ENCODE measurements around the gene PDE4B. TPM values are rescaled to one million over a fixed set of nuclear protein-coding genes. Genes with fewer than 3 reads are reported as not detected.
"Not testable (repeated sequence)": the region's sequence is repeated elsewhere in the genome, so short reads cannot be mapped to it uniquely, and the experiment has no call there.

PDE4B gene
- total RNA-seq, 1 donor from 2014 or later = 76.5 TPM

DNA sequence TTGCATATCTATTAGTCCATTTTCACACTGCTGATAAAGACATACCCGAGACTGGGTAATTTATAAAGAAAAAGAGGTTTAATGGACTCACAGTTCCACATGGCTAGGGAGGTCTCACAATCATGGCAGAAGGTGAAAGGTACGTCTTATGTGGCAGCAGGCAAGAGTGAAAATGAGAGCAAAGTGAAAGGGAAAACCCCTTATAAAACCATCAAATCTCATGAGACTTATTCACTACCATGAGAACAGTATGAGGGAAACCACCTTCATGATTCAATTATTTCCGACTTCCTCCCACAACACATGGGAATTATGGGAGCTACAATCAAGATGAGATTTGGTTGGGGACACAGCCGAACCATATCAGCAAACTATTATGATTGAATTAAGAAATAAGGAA is 335.9 kb downstream of the PDE4B start:
- DNase-seq (ENCODE audit: low read depth in 2 of 2) = not testable (repeated sequence)

DNA sequence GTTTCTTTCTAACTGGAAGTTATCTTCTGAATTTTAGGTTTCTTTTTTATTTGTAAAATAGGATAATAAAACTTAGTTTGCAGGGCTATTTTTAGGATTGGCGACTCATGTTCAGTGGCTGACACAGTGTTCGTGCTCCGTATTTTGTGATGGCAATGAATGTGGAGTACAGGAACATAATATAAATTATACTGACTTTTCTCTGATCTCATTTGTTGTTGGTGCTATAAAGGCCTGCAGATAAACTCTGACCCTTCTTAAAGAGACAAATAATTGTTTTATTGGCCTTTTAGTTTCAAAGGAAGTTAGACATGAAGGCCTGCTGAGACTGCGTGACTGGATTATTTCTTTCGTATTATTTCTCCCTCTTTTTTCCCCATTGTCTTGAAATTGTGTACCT is 339.6 kb downstream of the PDE4B start:
- no peak for DNase-seq (ENCODE audit: low read depth in 2 of 2)

DNA sequence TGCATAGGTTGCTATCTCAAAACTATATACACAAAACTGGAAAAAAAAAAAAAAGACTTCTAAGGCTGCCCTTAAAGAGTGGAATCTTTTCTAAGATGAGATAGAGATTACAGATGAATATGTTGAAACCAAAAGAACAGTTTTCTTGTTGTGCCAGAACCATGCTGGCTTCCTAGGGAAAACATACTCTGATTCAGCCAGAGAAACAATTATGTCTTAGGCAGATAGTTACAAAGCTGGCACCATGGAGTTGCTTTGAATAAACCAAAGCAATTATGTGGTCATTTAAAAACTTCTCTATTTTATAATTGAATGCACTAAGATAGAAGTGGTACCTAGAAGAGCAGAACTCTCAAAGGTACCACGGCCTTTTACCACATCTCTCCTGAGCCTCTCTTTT is 341.3 kb downstream of the PDE4B start:
- DNase-seq (ENCODE audit: low read depth in 2 of 2) = no peak

DNA sequence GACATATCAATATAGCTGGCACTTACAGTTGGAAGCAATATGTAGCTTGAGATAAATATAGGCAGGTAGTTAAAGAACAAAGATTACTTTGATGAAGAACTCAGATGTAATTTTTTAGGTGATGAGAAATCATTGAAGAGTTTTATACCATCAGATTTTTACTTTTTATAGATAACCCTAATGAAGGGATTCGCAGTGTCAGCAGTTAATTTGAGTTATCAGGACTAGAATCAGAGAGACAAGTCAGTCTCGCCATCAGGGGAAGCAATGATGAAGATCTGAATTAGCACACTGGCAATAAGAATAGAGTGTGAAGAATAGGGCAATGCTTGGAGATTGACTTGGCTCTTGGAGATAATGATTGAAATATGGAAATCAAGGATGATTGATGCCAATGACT is 342.5 kb downstream of the PDE4B start:
- no peak for DNase-seq (ENCODE audit: low read depth in 2 of 2)

DNA sequence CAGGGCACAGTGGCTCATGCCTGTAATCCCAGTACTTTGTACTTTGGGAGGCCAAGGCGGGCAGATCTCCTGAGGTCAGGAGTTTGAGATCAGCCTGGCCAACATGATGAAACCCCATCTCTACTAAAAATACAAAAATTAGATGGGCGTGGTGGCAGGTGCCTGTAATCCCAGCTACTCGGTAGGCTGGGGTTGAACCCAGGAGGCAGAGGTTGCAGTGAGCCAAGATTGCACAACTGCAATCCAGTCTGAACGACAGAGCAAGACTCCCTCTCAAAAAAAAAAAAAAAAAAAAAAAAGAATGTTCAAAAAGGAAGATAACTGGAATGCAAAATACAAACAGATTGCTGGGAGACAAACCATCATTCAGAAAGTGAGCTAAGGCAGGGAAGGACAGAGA is 343.7 kb downstream of the PDE4B start:
- DNase-seq (ENCODE audit: low read depth in 2 of 2) = not testable (repeated sequence)

DNA sequence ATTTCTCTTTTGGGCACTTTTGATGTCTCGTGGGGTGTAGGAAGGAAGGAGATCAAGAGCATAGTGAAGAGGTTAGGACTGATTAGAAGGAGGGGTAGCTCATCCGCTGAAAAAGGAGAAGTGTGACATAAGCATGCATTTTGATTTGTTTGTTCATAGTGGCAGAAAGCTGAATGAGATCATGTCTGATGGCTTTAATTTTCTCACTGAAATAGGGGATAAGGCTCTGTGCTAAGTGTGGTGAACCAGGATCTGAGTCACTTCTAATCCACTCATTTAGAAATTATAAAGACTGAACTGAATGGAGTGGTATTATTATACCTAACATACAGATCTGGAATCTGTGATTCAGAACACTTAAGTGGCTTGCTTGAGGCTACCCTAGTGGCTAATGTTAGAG is 344.5 kb downstream of the PDE4B start:
- no peak for DNase-seq (ENCODE audit: low read depth in 2 of 2)

DNA sequence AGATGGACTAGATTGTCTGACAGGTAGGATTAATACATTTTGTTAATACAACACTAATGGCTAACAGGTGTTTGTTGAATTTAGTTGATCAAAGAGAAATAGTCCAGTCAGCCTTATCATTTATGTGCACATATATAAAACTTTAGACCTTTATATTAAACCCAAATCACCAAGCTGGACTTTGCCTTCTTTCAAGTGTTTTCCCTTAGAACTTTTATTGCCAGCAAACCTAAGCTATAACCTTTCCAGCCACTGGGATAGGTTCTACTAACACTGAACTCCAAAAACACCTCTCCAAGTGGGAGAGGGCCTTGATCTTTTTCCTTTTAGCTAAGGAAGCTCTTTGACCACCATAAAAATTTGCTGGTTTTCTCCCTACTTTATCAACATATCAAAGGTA is 345.9 kb downstream of the PDE4B start:
- DNase-seq (ENCODE audit: low read depth in 2 of 2) = no peak

DNA sequence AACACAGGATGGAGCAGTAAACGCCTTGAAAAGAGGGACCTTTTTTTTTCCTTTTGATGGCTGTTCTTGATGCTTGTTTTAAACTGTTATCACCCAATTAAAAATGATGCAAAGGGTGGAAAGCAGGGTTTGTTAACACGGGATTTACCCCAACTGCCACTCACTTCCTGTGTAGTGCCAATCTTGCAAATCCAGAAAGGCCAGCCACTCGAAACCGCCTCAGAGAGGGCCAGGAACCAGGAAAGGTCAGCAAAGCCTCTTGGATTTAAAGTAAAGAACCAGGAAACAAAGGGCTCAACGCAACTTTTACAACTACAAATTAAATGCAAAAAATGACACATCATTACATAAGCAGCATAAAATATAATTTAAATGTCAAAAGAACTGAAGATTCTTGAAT is 347.4 kb downstream of the PDE4B start:
- DNase-seq (ENCODE audit: low read depth in 2 of 2) = no peak

DNA sequence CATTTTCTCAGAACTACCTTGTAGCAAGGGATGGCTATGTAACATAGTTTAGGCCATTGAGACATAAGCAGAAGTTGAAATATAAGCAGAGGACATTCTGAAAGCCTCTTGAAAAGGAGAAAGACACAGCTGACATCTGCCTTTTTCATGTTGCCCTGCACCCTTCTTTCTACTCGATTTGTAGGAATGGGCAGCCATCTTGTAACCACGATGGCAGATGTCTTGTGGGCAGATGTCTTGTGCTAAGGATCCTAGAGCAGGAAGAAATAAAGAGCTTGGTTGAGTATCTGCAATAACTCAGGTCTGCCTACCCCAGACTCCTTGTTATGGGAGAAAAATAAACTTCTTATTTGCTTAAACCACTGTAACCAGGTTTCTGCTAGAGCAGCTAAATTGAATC is 351.0 kb downstream of the PDE4B start:
- DNase-seq (ENCODE audit: low read depth in 2 of 2) = no peak

DNA sequence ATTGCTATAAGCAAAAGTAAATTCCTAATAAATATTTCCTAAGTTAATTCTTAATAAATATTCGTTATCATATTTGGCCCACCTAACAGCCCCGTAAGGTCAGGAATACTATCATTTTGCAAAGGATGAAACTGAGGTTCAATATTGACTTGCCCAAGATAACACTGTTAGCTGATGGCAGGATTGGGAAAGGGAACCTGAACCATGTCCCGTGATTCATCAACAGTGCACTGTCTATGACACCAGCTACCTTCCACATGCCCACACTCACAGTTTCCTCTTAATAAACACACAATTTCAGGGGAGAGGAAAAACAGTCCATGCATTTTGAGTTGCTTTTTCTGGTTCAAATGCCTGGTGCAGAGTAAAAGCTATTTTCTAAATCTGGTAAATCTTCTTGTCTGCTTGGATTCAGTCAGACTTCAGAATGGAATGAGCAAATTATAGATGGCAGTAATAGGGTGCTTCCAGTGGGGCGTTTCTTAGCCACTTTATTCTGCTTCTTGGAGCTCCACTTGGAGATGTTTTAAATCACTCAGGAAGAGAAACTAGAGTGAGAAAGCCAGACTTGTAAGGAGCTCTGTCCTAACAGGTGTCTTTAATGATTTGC is 354.6 kb downstream of the PDE4B start:
- DNase-seq (ENCODE audit: low read depth in 2 of 2) = no peak

DNA sequence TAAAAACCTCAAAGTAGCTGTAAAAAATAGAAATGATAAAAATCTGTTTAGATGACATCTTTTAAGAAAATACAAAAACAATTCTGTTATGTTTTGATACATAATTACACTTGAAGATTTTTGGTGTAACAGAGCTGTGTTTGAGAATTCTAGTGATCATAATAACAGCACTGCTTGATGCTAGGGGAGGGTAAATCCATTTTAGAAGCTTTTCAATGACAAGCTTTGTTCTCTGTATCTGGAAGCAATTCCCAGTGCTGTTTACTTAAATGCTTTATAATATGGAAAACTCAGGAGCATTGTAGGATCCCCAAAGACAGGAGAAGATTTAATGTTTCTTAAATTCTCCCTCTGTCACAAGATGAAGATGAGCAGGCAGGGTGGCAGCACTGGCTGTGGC is 359.3 kb downstream of the PDE4B start:
- no peak for DNase-seq (ENCODE audit: low read depth in 2 of 2)

DNA sequence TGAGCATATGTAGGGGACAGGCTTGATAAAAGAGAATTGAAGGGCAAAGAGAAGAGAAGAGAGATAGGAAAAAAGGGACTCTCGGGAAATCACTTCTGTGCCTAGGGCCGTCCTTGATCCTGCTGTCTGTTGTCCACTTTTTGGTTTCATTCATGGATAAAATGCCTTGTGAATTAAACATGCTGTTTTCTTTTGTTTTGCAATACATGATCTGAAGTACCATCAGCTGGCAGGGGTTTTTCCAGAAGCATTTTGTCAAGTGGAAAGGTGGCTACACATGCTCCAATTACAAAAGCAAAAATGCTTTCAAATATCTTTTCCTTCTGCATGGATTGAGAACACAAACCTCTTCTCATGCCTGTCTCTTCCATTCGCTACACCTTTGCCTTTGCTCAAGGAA is 361.7 kb downstream of the PDE4B start:
- DNase-seq (ENCODE audit: low read depth in 2 of 2) = no peak

DNA sequence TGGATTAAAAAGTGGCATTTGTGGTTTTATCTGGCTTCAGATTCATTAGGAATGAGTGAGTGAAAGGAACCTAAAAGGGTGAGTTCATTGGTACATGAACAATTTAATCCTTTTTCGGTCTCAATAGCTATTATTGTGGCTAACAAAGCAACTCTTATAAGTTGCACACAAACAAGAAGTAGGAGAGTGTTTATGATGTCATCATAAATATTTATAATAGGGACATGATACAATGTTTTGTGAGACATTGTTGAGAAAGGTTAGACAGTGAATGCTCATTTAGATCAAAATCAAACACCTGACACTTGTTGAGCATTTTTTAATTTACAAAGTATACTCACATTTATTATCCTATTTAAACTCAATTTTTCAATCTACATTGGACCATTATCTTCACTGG is 363.4 kb downstream of the PDE4B start:
- DNase-seq (ENCODE audit: low read depth in 2 of 2) = no peak

DNA sequence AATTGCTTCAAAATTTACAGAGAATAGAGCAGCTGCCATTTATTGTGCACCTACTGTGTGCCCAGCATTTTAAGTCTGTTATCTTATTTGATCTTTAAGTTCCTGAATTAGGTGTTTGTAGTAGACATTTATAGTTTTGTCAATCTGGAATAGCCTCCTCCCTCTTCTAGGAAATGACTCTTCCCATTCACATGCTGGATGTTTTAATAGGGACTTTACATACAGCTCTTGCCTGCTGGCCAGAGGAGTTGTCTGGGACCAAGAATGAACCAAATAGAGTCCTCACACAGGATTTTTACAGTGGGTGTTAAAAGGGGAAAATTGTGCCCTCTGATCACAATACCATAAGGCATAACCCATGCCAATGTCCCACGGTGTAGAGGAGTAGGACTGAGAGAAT is 367.1 kb downstream of the PDE4B start:
- DNase-seq (ENCODE audit: low read depth in 2 of 2) = no peak

DNA sequence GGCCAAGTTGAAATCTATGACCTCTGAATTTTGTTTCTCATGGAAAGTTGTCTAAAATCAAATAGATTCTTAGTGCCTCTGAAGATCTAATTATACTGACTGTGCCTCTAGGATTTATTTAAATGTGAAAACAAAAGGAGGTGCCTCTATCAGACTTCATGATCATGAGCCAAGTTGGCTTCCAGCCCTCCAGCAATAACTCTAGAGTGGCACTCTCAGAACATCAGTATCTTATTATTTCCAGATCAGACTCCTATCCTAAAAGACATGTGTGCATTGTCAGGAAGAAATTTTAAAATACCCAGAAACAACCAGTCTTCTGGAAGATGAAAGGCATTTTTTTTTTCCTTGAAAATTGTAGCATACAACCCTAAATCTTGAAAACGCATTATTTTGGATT is 368.0 kb downstream of the PDE4B start:
- no peak for DNase-seq (ENCODE audit: low read depth in 2 of 2)

DNA sequence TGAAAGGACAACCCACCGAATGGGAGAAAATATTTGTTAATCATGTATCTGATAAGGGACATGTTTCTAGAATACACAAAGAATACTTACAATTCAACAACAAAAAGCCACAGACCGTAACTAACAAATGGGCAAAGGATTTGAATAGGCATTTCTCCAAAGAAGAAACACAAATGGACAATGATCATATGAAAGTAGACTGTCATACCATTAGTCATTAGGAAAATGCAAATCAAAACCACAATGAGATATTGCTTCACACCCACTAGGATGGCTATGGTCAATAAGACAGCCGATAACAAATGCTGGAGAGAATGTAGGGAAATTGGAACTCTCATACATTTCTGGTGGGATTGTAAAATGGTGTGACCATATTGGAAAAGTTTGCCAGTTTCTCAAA is 374.1 kb downstream of the PDE4B start:
- no peak for DNase-seq (ENCODE audit: low read depth in 2 of 2)

DNA sequence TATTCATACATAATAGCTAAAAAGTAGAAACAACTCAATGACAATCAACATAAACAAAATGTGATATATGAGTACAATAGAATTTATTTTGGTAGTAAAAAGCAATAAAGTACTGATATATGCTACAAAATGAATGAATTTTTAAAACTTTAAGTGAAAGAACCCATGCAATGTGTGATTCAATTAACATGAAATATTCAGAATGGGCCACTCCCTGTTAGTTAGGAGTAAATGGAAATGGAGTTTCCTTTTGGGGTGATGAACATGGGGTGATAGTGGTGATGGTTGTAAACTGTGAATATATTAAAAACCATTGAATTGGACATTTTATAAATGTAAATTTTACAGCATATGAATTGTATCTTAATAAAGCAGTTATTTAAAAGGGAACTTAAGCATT is 374.6 kb downstream of the PDE4B start:
- DNase-seq (ENCODE audit: low read depth in 2 of 2) = no peak

DNA sequence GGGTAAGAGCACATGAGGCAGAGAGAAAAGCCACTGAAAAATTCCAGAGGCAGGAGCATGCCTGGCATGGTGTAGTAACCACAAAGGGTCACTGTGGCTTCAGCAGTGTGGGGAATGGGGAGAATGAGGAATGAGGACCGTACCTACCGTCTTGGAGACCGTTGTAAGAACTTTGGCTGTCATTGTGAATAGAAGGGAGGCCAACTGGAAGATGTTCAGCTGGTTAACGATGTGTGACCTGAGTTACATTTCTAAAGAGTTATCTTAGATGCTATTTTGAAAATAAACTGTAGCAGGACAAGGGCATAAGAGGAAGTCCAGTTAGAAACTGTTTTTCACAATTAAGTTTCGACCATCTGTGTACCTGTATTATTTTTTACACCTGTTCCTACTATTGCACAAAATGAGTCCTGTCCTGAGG is 375.8 kb downstream of the PDE4B start:
- no peak for DNase-seq (ENCODE audit: low read depth in 2 of 2)

DNA sequence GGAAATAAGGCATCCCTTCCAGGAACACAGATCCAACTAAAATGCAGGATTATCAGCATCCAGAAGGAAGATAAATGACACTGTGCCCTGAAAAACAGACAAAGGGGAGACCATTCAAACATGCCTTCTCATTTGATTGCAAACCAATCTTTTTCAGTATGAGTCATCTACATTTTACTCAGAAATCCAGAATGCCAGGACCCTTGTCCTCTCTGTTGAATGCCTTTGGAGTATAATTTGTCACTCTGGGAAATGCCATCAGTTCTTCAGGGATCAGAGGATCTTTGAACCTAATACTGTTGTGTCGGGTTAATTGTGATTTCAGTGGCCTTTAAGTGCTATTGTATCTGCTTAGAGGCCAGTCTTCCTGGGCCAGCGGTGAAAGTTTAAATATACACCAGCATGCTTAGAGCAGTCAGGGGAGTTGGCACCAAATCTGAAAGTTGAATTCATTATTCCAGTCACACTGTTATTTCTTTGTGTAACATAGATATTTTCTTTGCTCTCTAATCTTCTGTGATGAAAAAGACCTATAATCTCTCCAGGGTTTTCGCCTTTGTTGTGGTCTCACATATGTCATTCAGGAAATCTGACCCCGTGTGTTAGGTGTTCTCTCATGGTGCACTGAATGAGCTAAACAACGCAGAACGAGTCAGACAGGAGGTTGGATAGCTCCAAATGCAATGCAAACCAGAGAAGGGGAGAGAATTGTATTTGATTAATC is 376.4 kb downstream of the PDE4B start:
- DNase-seq (ENCODE audit: low read depth in 2 of 2) = no peak

DNA sequence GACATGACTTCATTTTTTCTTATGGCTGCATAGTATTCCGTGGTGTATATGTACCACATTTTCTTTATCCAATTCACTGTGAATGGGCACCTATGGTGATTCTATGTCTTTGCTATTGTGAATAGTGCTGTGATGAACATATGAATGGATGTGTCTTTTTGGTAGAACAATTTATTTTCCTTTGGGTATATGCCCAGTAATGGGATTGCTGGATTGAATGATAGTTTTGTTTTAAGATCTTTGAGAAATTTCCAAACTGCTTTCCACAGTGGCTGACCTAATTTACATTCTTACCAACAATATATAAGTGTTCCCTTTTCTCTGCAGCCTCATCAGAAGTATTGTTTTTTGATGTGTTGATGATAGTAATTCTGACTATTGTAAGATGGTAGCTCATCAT is 379.6 kb downstream of the PDE4B start:
- no peak for DNase-seq (ENCODE audit: low read depth in 2 of 2)

DNA sequence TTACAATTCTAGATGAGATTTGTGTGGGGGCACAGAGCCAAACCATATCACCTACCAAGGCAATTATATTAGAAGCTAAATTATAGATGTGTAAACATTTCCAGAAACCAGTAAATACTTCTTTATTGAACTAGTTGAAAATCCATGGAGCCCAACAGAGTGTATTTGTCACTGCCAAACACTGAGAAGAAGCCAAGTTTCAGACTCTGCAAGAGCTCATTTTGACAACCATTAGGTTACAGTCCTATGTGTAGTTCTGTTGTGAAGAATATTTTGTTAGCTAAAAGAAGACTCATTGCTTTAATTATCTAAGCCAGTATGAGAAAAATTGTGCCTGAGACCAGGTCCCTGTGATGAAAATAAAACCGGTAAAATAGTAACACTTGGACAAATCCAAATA is 382.4 kb downstream of the PDE4B start:
- no peak for DNase-seq (ENCODE audit: low read depth in 2 of 2)

DNA sequence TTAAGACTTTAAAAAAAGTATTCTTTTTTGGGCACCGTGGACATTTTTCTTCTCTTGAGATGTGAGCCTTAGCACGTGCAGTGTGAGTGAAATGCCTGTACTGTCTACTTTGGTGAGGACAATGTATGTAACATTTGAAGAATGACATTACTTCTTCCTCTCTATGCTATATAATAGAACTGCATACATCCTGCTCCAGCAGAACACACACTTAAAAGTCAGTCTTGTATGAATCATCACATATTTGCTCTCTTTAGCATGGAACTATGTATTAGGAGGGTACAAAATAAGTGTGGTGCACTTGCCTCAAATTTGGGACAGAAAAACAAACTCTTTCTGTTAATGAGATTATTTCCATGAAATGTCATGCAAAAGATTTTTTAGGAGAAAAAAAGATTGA is 382.9 kb downstream of the PDE4B start:
- no peak for DNase-seq (ENCODE audit: low read depth in 2 of 2)

DNA sequence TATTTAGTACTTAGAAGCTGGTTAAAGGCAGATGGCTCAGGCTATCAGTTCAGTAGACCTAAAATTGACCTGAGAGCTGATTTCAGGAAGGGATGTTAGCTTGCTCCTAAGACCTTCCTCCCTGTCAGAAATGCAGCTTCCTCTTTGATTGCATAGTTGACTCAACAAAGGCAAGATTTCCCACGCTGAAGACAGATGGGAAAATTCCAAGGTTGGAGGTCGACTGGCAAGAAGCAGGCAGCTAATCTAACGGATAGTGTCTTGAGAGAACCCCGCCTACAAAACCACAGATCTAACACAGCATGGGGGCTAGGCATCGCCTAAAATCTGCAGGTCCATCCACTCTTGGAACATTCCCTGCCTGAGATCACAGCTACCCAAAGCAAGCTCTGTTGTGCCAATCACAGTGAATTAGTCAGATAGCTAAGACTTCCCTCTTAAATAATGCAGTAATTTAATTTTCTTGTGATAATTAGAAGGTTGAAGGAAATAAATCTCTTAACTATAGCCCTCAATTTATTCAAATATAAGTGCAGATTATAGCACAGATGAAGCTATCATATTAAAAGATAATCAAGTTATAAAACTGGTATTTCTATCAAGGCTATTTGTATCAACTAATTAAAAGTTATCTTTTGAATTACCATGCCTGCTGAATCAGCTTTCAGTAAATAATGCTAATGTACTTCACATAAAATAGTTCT is 383.5 kb downstream of the PDE4B start:
- peak in 1 of 2 donors; percentile 6 for DNase-seq (ENCODE audit: low read depth in 2 of 2)
